ENCODE measurements around the gene CAMK2G. TPM values are rescaled to one million over a fixed set of nuclear protein-coding genes. Genes with fewer than 3 reads are reported as not detected.
A peak's percentile ranks its signal among the peaks of the same experiment; 100 is the strongest.

CAMK2G gene
- polyA plus RNA-seq, 12 donors, result 23.7 to 39.2 (median 31.3) TPM; not detected in 1

DNA sequence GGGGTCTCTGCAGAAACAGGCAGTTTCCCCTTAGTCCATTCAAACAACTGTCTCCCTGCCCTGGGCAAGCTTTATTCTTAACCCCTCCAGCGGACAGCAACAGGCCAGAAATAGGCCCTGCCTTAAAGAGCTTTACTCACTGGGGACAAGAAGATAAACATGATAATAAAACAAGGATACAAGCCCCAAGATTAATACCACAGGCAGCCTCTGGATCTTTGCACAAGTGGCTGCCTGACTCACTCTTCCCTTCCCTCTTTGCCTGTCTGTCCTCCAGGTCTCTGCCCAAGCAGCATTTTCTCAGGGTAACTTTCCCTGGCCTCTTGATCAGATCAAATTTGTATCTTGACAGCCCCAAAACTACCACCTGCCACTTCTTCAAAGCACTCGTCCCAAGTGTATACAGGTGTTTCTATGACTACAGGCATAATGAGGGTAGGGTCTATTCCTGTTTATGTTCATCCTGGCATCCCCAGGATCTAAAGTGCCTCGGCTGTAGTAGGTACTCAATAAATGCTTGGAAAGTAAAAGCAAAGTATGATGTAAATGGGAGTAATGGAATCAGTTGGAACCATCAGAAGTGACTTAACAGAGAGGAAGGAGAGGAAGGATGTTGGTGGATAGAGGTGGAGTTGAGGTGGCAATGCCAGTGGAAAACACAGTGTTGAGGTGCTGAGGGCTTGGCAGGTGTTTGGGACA lies 7.0 kb upstream of the CAMK2G start:
- DNase-seq, result no peak

DNA sequence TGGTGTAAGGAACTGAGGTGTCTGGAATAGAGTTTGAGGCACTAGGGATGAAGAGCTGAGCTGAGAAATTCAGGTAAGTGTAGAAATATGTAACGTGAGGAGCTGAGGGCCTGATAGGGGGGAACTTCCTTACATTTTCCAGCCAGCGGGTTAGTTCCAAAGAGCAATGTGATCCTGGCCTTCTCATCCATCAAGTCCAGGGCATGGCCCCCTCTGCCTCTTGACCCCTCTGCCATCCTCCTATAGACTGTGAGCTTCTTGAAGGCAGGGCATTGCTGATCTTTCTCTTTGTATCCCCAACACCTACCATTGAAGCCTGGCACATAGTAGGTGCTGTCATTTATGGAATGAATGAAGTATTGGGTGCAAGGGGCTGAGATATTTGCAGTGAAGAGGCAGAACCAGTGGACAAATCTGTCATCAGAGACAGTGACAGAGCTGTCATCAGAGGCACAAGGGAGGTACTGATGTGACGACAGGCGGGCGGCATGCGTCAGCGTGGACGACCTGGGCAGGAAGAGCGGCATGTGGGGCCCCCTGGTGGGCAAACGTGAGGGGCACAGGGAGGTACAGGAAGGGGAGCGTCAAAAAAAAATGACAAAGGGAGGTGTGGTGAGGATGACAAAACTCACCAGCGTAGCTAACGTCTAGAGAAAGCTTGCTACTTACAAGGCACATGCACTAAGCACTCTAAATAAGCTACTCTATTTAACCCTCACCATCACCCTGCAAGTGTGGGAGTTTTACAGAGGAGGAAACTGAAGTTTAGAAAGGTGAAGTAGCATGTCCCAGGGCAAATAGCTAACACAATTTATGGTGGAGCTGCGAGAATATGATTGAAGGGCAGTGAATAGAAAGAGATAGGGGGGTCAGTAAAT lies 5.2 kb upstream of the CAMK2G start:
- peak; percentile 79 for DNase-seq

DNA sequence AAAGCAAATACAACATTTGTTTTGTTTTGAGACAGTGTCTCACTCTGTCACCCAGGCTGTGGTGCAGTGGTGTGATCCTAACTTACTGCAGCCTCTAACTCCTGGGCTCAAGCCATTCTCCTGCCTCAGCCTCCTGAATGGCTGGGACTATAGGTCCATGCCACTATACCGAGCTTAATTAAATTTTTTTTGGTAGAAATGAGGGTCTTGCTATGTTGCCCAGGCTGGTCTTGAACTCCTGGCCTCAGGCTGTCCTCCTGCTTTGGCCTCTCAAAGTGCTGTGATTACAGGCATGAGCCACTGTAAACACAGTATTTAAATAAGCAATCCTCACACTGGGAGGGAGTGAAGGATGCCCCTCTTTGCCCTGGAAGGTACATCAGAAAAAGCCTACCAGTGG lies 4.0 kb upstream of the CAMK2G start:
- no peak for DNase-seq

DNA sequence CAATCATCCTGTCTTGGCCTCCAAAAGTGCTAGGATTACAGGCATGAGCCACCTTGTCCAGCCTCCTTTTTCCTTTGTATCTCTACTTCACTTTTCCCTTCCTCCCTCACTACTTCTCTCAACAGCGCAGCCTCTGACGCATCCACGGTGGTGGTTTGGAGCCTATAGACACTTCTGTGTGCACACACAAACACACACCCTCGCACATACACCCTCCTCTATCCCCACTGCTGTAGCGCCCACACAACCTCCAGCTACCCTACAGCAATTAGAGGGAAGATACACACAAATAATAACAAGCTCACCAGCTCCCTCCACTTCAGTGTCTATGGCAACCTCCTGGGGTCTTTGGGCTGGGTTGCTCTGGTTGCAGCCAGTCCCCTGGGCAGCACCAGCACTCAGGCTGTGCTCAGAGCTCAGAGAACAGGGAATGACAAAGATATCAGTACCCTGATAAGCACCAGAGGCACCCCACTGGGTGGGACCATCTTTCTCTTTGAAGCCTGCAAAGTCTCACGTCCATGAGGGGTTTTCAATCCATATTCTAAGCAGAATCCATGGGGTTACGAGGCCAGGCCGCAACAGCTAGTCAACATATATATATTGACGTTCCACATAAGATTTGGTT lies 3.3 kb upstream of the CAMK2G start:
- DNase-seq, result no peak

DNA sequence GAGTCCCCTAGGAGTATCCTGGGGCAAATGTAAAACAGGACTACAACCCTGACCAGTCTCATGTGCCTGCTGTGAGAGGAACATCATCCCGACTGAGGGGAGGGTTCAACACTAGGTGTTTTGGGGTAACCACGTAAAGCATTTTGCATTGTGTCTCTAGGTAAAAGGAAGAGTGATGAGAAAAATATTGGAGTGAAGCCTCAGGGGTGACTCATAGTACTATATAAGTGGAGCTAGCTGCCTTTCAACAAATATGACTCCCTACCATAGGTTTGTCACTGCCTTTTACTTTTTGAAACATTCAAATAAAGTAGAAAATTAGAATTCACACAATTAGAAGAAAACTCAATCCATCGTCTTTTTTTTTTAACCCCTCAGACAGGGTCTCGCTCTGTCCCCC lies 2.6 kb upstream of the CAMK2G start:
- no peak for DNase-seq

DNA sequence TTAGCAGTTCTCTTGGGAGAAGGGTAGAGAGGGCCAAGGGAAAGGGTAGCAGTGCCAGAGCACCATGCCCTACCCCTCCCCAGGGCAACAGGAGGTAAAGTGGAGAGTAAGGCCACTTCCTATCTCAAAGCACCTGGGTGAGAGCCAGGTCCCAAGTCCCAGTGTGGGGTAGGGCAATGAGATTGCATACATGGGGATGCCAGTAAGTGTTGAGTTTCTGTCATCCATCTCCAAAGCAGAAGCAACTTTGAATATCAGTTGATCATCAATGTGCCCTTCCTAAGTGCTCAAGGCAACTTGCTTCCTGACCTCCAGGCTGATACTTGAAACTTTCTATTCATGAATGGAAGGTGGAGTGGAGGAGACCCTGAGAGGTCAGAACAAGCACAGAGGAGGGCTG lies 2.2 kb upstream of the CAMK2G start:
- no peak for DNase-seq

DNA sequence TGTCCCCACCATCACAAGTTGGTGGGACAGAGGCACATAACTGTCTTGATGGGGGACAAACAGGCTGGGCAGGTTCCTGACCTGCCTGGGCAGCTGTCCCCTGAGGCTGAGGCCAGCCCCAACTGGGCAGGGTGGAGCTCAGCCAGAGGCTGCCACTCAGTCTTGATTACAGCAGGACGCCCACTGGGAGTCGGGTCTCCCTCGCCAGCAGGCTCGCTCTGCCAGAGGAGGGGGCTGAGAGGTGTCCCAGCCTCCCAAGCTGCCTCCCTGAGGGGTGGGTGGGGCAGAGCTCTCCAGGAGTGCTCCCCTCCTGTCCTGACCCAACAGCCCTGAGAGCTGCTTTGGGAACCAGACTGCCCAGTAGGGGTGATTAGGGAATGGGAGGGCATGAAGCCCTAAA lies 1.8 kb upstream of the CAMK2G start:
- DNase-seq, result no peak

DNA sequence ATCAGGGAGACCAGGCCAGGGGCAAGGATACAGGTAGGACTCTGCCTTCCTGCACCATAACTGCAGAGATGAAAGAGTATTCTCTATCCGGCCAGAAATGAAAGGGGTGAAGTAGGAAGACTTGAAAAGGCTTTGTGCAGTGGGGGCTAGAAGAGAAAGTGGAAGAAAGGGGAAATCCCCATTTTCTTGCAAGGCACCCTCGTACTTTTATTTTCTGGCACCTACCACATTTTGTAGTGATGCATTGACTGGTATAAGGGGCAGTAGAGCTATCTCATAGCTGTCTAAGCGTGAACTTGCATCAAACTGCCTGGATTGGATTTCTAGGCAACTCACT lies 752 bp upstream of the CAMK2G start:
- no peak for DNase-seq

DNA sequence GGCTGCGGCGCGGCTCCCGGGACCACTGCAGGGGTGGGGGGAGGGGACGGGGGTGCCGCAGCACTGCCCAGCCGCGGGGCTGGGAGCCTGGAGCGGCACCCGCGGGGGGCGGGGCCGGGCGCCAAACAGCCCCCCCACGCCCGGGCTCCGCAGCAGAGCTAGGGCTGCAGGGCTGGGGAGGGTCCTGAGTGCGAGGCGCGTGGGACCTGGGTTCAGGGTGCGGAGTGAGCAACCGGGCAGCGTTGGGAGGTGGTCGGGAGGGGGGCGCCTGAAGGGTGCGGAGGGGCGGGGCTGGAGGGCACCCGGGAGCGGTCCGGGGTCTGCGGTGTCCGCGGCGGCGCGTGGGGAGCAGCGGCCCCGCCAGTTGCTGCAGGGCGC lies 528 bp downstream of the CAMK2G start:
- no peak for DNase-seq

DNA sequence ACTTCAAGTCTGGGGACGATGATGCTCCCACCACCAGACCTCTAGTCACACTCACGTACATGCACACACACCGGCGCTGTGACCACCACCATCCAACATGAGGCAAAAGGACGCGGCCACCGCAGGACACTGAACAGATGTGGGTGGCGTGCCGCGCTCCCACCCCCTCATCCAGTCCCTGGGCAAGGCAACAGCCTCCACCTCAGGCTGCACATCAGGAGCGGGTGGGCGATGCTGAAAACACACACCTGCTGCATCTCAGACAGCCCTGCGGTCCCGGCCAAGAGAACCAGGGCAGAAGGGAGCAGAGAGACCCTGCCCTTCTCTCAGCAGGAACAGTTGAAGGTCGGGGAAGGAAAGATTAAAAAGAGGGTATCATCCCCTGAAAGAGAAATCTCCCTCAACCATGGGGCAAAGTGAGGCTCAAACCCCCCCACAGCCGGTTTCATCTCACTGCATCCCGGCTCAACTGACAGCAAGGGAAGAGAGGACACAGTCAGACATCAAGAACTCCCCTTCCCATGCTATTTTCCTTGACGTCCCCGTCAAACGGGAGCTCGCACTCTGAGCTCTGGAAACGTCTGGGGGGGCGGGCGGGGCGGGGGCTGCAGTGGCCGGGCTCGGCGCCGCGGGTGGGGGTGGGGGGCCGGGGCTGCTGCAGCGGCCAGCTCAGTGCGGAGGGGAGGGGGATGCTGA lies 1.1 kb downstream of the CAMK2G start:
- no peak for DNase-seq

DNA sequence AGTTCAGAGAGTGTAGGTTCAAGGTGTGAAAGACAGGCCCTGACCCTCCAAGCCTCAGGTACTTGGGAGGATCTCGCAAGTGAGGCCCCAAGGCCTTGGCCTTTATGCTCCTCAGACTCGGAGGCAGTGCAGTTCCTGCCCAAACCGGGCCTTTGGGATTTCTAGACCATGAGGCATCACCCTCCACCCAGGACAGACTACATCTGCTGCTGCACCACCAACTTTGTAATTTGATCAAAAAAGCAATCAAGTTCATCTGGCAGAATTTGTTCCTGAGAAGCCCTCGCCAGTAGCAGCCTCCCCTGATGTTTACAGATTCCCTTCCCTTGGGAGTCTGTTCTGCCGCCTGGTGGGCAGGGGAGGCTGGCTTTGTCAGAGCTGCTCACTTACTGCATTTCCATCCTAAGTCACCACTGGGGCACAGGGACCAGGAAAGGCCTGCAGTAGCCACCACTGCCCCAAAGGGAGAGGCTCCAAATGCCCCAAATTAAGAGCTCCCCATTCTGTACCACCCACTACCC lies 2.1 kb downstream of the CAMK2G start:
- DNase-seq, result no peak

DNA sequence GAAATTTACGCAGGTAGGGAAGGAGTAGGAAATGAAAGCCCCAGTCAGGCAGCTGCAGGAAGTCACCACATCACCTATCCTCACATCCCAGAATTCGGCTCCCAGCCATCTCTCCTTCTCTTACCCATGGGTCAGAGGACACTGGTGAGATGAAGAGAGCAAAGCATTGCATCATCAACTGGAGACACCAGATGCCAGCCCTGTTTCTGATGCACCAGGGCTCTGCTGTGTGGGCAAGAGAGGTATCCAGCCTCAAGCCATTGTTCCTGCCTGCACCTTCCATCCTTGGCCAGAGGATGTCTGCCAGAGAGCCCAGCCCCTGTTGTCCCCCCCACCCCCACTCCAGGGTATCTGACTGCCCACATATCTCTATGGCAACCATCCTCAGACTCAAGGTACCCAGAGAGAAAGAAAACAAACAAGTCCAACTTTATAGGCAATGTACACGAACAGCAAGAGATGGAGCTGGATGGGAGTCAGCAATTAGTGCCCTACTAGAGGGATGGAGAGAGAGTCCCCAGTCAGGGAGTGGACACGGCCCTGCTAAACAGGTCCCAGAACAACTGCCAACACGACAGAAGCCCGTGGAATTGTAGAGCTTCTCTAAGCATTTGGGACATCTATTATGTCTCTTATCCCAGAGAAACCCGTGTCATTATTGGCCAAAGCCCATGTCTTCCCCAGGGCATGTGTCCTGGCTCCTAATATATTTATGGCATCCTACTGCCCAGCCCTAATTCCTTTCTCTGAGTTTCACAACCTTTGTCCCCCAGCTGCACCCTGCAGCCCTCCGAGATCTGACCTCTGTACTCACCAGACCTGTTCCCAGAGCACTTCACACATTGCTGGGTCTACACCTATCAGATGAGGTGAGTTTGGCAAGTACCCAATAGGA lies 2.8 kb downstream of the CAMK2G start:
- no peak for DNase-seq

DNA sequence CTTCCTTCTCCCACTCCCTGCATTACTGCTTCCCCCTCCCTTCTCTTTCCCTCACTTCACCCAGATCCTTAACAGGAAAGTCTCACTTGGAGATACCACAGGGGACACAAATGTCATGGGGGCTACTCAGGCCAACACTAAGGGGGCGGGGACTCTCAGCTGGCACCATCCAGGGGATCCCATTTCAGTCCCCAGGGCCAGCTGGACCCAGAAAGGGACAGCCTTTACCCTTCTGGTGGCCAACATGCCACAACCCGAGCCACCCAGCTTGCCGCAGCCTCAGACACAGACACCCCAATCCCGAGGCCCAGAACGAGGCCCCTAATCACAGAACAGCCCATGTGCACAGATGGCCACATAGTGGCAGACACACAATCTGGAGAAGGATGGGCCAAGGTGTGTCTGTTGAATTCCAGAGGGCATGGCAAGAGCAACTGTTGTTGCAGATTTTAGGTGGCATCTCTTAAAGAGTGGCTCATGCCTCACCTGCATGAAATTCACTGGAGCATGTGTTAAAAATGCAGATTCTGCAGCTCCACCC lies 5.6 kb downstream of the CAMK2G start:
- no peak for DNase-seq

DNA sequence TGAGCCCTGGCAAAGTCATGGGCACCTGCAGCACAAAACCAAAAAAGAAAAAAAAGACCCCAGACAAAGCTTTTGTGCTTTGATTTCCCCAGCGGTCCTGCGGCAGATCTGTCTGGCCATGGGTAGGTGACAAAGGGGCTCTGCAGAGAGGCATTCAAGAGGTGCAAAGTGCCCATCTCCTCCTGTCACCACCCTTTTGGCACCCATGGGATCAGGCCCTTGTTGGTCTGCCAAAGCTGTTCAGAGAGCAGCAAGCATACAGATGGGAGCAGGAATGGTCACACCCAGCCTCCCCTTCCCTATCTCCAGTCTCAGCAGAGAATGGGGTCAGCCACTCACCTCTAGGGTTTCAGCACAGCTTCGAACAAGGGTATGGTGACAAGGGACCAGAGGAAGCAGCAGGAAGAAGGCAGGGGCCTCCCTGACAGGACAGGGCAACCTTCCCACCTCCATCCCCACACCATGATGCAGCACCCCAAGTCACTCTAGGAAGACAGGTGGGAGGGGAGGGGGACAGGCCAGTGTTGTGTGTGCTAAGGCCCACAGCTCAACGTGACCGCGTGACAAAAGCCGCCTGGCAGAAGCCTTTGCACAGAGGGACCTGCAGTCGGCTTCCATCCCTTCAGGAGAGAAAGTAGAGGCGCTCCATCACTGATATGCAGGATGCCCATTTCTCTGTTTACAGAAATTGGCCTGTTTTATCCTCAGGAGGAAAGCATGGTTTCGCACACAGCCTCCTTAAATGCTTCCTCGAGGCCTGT lies 6.3 kb downstream of the CAMK2G start:
- no peak for DNase-seq

DNA sequence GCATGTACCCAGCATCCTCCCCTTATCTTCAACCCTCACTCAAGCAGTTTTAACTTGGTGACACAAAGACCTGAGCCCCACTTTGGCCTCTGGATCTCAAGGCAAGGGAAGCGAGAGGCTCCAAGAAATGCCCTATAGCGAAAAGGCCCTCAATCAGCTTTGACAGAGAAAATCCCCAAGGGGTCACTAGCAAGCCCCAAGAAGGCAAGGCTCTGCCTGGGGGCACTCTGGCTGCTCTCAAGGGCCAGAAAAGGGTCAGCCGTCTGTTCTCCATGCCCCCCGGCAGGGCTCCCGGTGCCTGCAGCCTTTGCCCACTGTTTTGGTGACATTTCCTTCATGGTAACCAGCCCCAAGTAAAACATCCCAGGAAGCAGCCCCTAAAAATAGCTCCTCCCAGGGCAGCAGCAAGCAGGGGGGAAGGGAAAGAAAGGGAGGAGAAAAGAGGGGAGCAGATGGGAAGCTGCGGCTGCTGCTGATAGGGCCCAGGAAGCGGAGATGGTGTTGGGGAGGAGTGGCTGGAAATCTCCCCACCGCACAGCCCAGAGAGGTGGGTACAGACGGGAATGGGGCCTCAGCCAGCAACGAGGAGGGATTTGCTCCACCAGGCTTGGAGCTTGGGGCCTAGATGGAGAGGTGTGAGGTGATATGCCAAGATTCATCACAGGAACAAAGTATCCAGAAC lies 7.1 kb downstream of the CAMK2G start:
- DNase-seq, result no peak

DNA sequence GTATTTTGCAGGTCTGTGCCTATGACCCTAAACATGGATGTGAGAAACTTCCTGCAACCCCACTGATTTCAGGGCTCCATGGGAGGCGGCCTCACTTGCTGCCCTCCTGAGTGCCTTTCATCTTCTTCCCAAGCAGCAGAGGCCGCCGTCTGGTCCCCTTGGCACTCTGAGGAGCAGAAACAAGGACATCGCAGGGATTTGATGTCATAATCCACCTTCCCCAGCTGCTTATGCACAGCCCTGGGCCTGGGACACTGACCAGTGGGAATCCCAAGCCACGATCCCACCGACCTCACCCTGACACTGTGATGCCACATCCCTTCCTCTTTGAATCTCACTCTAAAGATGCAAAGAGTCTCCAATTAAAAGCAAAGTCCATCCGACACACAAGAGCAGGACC lies 7.7 kb downstream of the CAMK2G start:
- no peak for DNase-seq

DNA sequence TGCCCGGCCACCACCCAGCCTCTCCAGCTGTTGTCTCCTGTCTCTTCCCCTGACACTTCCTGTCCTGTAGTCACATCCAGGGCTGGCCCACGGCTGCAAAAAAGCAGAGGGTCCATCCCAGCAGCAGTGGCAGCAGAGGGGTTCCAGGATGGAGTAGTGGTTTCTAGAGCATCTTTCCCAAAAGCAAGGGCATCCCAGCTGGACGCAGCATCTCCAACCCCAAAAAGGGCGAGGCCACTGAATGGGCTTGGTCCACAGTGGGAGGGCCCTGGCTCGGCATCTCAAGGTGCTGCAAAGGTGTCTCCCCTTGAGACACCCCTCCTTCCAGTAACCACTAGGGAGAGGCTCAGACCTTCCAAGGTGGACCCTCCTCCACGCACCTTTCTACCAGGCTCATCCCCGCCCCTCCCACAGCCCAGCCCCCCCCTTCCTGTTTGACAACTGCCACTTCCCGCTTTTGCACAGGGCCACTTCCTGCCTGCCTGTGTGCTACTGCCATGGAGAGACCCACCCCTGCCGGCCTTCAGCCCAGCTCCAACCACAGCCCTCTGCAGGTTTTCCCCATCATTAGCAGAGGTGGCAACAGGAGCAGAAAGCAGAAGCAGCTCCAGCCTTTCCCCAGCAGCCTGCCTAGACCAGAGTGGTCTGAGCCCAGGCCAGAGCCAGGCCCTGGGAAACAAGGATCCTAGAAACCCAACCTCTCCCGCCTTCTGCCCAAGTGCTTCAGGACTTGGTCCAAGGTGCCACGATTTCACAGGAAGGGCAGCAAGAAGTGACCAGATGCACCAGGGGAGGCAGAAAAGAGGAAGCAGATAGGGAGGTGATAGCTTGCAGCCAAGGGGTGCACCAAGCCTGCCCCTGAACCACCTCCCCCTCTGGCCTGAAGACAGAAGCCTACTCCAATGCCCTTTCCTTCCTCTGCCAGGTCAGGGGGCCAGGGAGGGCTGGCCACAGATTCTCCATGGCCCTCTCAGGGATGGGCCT lies 8.6 kb downstream of the CAMK2G start:
- DNase-seq, result no peak

DNA sequence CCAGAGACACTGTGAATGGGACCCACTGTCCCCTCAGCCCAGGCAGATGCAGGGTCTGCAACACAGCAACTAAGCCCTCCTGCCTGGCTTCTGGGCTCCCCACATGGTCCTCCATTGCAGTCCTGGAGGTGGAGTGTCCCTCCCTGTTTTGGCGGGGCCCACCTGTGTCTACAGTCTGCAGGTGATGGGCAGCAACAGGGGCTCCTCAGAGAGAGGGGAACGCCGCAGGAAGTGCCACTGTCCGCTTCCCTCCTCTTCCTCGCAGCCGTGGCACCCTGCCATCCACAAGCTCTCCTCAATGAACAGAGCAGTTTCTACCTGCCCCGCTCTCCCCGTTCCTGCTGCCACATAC lies 9.3 kb downstream of the CAMK2G start:
- no peak for DNase-seq
